MV-4-11 (cell line): Measurements from ENCODE around the gene THADA.
A peak's percentile ranks its signal among the peaks of the same experiment; 100 is the strongest.

ENCODE experiments used
- DNase-seq: peaks from one replicate; lab custom pipeline; 2025; lab: John Stamatoyannopoulos, UW

The THADA gene

GRCh38 chr2:43438858-43439655, 156.8 kb downstream of the THADA start:
- peak; percentile 52 for DNase-seq

- DNase-seq = no peak
These were observed 157.5 kb downstream of the THADA start for GRCh38 chr2:43438342-43438741.

GRCh38 chr2:43437363-43437762, 158.5 kb downstream of the THADA start:
- no peak for DNase-seq

GRCh38 chr2:43436431-43436830, 159.4 kb downstream of the THADA start:
- DNase-seq = no peak

- no peak for DNase-seq
These were observed 160.1 kb downstream of the THADA start for GRCh38 chr2:43435746-43436145.

GRCh38 chr2:43430489-43430888, 165.3 kb downstream of the THADA start:
- no peak for DNase-seq

- no peak for DNase-seq
These were observed 166.5 kb downstream of the THADA start for GRCh38 chr2:43429369-43429768.

- DNase-seq = no peak
These were observed 168.8 kb downstream of the THADA start for GRCh38 chr2:43427032-43427424.

- peak; percentile 98 for DNase-seq
These were observed 169.4 kb downstream of the THADA start for GRCh38 chr2:43426305-43427031.

GRCh38 chr2:43425659-43426058, 170.2 kb downstream of the THADA start:
- DNase-seq = no peak

- DNase-seq = peak; percentile 51
These were observed 171.3 kb downstream of the THADA start for GRCh38 chr2:43424262-43425207.

GRCh38 chr2:43423941-43424261, 171.9 kb downstream of the THADA start:
- no peak for DNase-seq

- DNase-seq = no peak
These were observed 174.6 kb downstream of the THADA start for GRCh38 chr2:43421194-43421593.

GRCh38 chr2:43420389-43420801, 175.4 kb downstream of the THADA start:
- DNase-seq = no peak

GRCh38 chr2:43419876-43420275, 176.0 kb downstream of the THADA start:
- no peak for DNase-seq

- DNase-seq = no peak
These were observed 176.6 kb downstream of the THADA start for GRCh38 chr2:43419243-43419642.

GRCh38 chr2:43418680-43419079, 177.2 kb downstream of the THADA start:
- peak; percentile 69 for DNase-seq

- DNase-seq = peak; percentile 80
These were observed 178.5 kb downstream of the THADA start for GRCh38 chr2:43417300-43417699.

GRCh38 chr2:43415592-43415991, 180.2 kb downstream of the THADA start:
- no peak for DNase-seq

GRCh38 chr2:43414586-43415135, 181.2 kb downstream of the THADA start:
- DNase-seq = no peak

GRCh38 chr2:43414033-43414432, 181.8 kb downstream of the THADA start:
- no peak for DNase-seq

- DNase-seq = no peak
These were observed 183.6 kb downstream of the THADA start for GRCh38 chr2:43412114-43412753.
